Osteoblast (primary cell): Measurements from ENCODE around the gene SLC17A9. TPM values are rescaled to one million over a fixed set of nuclear protein-coding genes. Genes with fewer than 3 reads are reported as not detected.
A peak's percentile ranks its signal among the peaks of the same experiment; 100 is the strongest.

ENCODE experiments used
- DNase-seq: peaks from one replicate; pipeline ENCODE4 v3.0.0; 2011; ENCODE audit warnings: low spot score, mixed read lengths; ENCODE audit not compliant: insufficient read length; ENCODE audit errors: missing footprints
- H2AFZ ChIP-seq: 2 replicates; pipeline ENCODE4 v1.6.0; 2011; ENCODE audit warnings: mild to moderate bottlenecking, low read length
- H3K27ac ChIP-seq: 2 replicates; pipeline ENCODE4 v1.5.1; 2011; ENCODE audit warnings: mild to moderate bottlenecking, low read depth, low read length, moderate library complexity
- H3K27me3 ChIP-seq: 2 replicates; pipeline ENCODE4 v1.6.0; 2012; ENCODE audit warnings: mild to moderate bottlenecking, control low read depth, inconsistent platforms, low read length, moderate library complexity; ENCODE audit not compliant: insufficient read depth
- H3K36me3 ChIP-seq: 2 replicates; pipeline ENCODE4 v1.5.1; 2011; ENCODE audit warnings: mild to moderate bottlenecking, low read length, control low read depth, moderate library complexity; ENCODE audit not compliant: insufficient read depth
- H3K4me1 ChIP-seq: 2 replicates; pipeline ENCODE4 v1.5.1; 2011; ENCODE audit warnings: mild to moderate bottlenecking, low read length, control low read depth, moderate library complexity; ENCODE audit not compliant: insufficient read depth
- H3K4me2 ChIP-seq: 2 replicates; pipeline ENCODE4 v1.6.0; 2011; ENCODE audit warnings: mild to moderate bottlenecking, low read length; ENCODE audit not compliant: insufficient read depth
- H3K4me3 ChIP-seq: fragments of 200-600 bp; sonication (generic); 3 replicates; pipeline ENCODE4 v1.5.1; 2012; ENCODE audit warnings: mild to moderate bottlenecking, low read length, inconsistent platforms; ENCODE audit not compliant: insufficient read depth
- H3K79me2 ChIP-seq: 2 replicates; pipeline ENCODE4 v1.6.0; 2012; ENCODE audit warnings: mild to moderate bottlenecking, low read length, control low read depth, inconsistent platforms; ENCODE audit not compliant: insufficient read depth
- H3K9me3 ChIP-seq: 2 replicates; pipeline ENCODE4 v1.5.1; 2011; ENCODE audit warnings: low read depth, low read length, control low read depth
- H4K20me1 ChIP-seq: 2 replicates; pipeline ENCODE4 v1.6.0; 2012; ENCODE audit warnings: mild to moderate bottlenecking, low read length, control low read depth; ENCODE audit not compliant: insufficient read depth
- total RNA-seq: library from RNA; depleted of rRNA; stranded (reverse); fragments of >200 nt; gene quantifications from 2 replicates; pipeline ENCODE4 v1.2.3, GENCODE V29; 2012
- TF ChIP-seq, protein P1 (sequence below): IDR thresholded peaks from 2 replicates; pipeline ENCODE4 v1.5.1; 2011; ENCODE audit warnings: mild to moderate bottlenecking, low read depth, low read length, moderate library complexity; ENCODE audit errors: extremely low read depth

Gene SLC17A9
- total RNA-seq, 1 donor: 6.5 TPM

DNA sequence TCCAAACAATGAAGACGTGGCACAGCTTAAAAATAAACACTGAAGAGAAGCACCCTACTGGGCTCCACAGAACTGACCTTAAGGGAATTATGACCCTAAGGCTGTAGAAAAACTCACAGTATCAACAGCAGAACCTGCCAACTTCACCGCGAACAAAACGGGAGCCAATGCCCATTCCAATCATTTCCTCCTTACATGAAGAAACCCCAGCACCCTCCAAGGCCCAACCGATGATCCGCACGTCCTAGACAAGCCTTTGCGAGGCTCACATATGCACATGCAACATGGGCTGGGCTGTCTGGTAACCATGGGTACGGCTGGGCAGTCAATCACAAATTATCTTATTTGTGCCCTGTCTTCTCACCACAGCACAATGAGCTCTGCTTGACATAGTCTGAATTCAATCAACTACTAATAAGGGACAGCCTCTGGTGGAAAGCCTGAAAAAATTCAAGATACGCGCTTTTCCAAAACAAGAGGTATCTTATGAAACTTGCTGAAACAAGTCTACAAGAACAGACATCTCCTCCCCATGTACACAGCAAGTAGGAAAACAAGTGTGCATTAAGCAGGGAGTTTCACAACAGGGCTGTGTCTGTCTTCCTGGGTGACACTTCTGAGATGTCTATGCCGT is 27.9 kb upstream of the SLC17A9 start:
- no peak for DNase-seq
- H3K4me3 ChIP-seq: peak overlapping the region; percentile 75
- H3K9me3 ChIP-seq: no peaks in the 10 kb centered on the region
- TF ChIP-seq, protein P1, sequence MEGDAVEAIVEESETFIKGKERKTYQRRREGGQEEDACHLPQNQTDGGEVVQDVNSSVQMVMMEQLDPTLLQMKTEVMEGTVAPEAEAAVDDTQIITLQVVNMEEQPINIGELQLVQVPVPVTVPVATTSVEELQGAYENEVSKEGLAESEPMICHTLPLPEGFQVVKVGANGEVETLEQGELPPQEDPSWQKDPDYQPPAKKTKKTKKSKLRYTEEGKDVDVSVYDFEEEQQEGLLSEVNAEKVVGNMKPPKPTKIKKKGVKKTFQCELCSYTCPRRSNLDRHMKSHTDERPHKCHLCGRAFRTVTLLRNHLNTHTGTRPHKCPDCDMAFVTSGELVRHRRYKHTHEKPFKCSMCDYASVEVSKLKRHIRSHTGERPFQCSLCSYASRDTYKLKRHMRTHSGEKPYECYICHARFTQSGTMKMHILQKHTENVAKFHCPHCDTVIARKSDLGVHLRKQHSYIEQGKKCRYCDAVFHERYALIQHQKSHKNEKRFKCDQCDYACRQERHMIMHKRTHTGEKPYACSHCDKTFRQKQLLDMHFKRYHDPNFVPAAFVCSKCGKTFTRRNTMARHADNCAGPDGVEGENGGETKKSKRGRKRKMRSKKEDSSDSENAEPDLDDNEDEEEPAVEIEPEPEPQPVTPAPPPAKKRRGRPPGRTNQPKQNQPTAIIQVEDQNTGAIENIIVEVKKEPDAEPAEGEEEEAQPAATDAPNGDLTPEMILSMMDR: no peak
- peaks cover 94% of the 10 kb centered on the region for H3K79me2 ChIP-seq
- H3K4me1 ChIP-seq: peaks cover 39% of the 10 kb centered on the region
- H3K36me3 ChIP-seq: no peaks in the 10 kb centered on the region
- H4K20me1 ChIP-seq: peaks cover 63% of the 10 kb centered on the region
- H3K27me3 ChIP-seq: no peaks in the 10 kb centered on the region
- peak overlapping the region; percentile 91 for H3K27ac ChIP-seq
- peak overlapping the region; percentile 97 for H3K4me2 ChIP-seq
- no peak overlapping the region for H2AFZ ChIP-seq

DNA sequence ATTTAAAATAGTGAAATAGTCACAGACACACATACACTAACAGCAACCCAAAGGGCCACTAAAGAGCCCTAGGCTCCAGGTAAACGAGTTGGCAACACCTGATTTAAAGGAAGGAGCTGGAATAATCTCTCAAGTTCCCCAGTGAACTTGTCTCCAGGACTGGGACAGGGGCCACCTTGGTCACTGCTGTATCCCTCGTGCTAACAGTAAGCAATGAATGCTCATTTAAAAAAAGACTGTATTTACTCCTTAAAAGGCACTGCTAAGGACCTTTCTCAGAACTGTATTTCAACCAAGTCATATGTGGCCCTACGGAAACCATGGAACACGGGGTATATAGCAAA is 27.5 kb upstream of the SLC17A9 start:
- Histone ChIP-seq H3K36me3 (no peaks in the 10 kb centered on the region), H3K4me2 (peak overlapping the region; percentile 97), H4K20me1 (peaks cover 58% of the 10 kb centered on the region), H2AFZ (no peak overlapping the region), H3K4me3 (peak overlapping the region; percentile 75), H3K79me2 (peaks cover 94% of the 10 kb centered on the region), H3K27ac (peak overlapping the region; percentile 91), H3K27me3 (no peaks in the 10 kb centered on the region), H3K9me3 (no peaks in the 10 kb centered on the region), H3K4me1 (peaks cover 39% of the 10 kb centered on the region)
- TF ChIP-seq, protein P1: no peak
- DNase-seq: no peak

DNA sequence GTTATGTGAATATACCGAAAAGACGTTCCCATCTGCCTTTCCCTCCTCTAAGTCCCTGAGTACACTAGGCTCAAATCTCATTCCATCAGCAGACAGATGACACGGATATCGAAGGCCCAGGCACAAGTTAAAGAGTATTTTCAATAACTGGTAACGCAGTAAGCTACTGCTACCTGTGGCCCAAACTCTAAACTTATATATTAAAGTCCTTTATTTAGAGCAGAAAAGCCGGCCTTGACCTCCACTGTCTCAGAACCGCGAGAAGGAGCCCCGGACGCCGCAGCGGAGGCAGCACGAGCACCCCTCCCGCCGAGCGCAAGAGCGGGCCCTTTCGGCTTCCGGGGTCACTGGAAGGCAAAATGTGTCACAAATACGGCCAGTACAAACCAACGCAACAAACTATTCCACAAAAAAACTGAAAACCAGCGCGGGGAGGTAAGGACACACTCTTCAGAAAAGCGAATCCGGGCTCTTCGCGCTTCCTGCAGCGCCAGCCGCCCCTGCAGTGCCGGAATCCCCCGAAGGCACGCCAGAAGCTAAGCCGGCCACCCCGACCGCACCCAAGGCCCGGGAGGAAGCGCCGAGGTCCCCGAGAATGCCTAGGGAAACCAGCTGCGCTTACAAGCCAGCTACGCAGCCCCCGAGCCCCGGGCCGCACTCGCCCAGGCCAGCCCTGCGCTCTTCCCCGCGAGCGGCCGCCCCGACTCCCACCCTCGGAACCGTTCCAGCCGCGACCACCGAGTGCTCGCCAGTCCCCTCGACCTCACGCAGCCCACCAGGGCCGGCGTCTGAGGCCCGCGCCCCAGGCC is 26.9 kb upstream of the SLC17A9 start:
- Histone ChIP-seq H3K4me1 (peaks cover 39% of the 10 kb centered on the region), H3K79me2 (peaks cover 94% of the 10 kb centered on the region), H3K4me2 (peak overlapping the region; percentile 97), H2AFZ (no peak overlapping the region), H3K9me3 (no peaks in the 10 kb centered on the region), H4K20me1 (peaks cover 52% of the 10 kb centered on the region), H3K36me3 (no peaks in the 10 kb centered on the region), H3K27me3 (no peaks in the 10 kb centered on the region), H3K27ac (peak overlapping the region; percentile 91), H3K4me3 (peak overlapping the region; percentile 75)
- TF ChIP-seq, protein P1: no peak
- peak; percentile 86 for DNase-seq
